ENCODE results near the gene SFXN3. TPM values are rescaled to one million over a fixed set of nuclear protein-coding genes. Genes with fewer than 3 reads are reported as not detected.

Gene SFXN3
- total and polyA plus RNA-seq, 2 of the 8 experiments (the other 6 are each of a cell fraction or from before 2014, with no cell fraction given): 2.6 to 2.8 TPM

DNA sequence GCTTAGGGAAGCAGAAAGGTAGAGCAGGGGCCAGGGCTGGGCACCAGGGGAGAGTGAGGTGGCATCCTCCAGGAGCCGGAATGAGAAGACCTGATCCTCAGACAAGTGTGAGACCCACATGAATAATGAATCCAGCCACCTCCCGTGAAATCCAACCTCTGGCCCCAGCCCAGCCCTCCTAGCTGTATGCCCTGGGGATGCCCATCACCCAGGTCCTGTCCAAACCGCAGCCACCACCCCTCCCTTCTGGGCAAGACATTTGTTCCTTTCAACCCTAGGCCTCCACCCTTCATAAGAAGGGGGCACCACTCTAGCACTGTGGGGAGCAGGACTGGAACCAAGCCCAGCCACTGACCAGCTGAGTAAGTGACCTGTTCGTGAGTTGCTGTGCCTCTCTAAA is 9.8 kb upstream of the SFXN3 start:
- WGBS, 2 experiments (ENCODE audit: extremely low coverage in 1 of 2, insufficient coverage in 1 of 2, insufficient read length in 1 of 2, insufficient replicate concordance in 2 of 2, low coverage in 1 of 2, low lambda C conversion rate in 2 of 2, missing lambda C conversion rate in 1 of 2): 88% methylated on average over 3 of the region's 4 CpGs; no CpG with 5 or more reads in 1 of the 2 experiments
- Histone ChIP-seq H3K27ac (ENCODE audit: low read depth, low read length) (no peak overlapping the region), H2AFZ (ENCODE audit: low read length) (no peak overlapping the region), H3K79me1 (ENCODE audit: low read depth, low read length) (no peaks in the 10 kb centered on the region), H2BK5ac (ENCODE audit: low read depth, low read length) (no peak overlapping the region), H3K79me2 (ENCODE audit: control insufficient read depth in 1 of 2, insufficient read depth in 2 of 2, low read length in 2 of 2) (no peaks in the 10 kb centered on the region), H3K56ac (replicated peaks; ENCODE audit: insufficient read length, low read depth, low read length) (no peak overlapping the region), H4K20me1 (replicated peaks in 1 of 2; ENCODE audit: control insufficient read depth in 1 of 2, insufficient read depth in 2 of 2, low read length in 2 of 2) (peaks cover 0 to 1% of the 10 kb centered on the region in 2 experiments), H2BK12ac (ENCODE audit: low read depth, low read length) (no peak overlapping the region), H3K4me3 (ENCODE audit: extremely low read depth in 1 of 4, insufficient read depth in 2 of 4, low read depth in 3 of 4, low read length in 4 of 4) (no peak overlapping the region), H3K27me3 (replicated peaks in 1 of 4; ENCODE audit: control insufficient read depth in 3 of 4, extremely low read depth in 1 of 4, insufficient read depth in 3 of 4, low read length in 3 of 4) (peaks cover 14 to 36% (median 29%) of the 10 kb centered on the region in 4 experiments), H3K18ac (ENCODE audit: extremely low read depth, low read length) (no peak overlapping the region), H4K5ac (ENCODE audit: insufficient read length, low read depth, low read length) (no peak overlapping the region), H3K4me1 (replicated peaks in 1 of 4; ENCODE audit: control insufficient read depth in 3 of 4, insufficient read depth in 4 of 4, low read length in 3 of 4) (peaks cover 0 to 10% (median 5%) of the 10 kb centered on the region in 4 experiments; a peak in 4 of 7 replicates), H3K4me2 (ENCODE audit: insufficient read depth in 1 of 2, low read depth in 2 of 2, low read length in 2 of 2) (no peak overlapping the region), H3K9me3 (ENCODE audit: insufficient read depth in 2 of 2, low read depth in 1 of 2, low read length in 1 of 2) (no peaks in the 10 kb centered on the region), H3K14ac (ENCODE audit: insufficient read length) (no peak overlapping the region), H3K36me3 (ENCODE audit: control insufficient read depth in 2 of 4, insufficient read depth in 4 of 4, low read length in 3 of 4) (no peaks in the 10 kb centered on the region), H2BK120ac (replicated peaks; ENCODE audit: low read depth, low read length) (no peak overlapping the region), H2BK20ac (ENCODE audit: low read length) (no peak overlapping the region), H3K23ac (ENCODE audit: insufficient read length) (no peak overlapping the region), H4K91ac (replicated peaks; ENCODE audit: insufficient read length, low read length) (no peak overlapping the region), H3K9ac (replicated peaks in 1 of 4; ENCODE audit: extremely low read depth in 1 of 4, low read depth in 3 of 4, low read length in 3 of 4) (no peak overlapping the region), H3K23me2 (ENCODE audit: low read depth, low read length) (peaks cover 11% of the 10 kb centered on the region; the same call in 1 of the 2 replicates), H4K8ac (ENCODE audit: extremely low read depth, insufficient read depth, low read length) (no peak overlapping the region), H3K4ac (replicated peaks; ENCODE audit: insufficient read length, low read depth, low read length) (no peak overlapping the region), H2BK15ac (ENCODE audit: low read length) (no peak overlapping the region), H2AK5ac (ENCODE audit: low read depth, low read length) (no peak overlapping the region)
- CTCF ChIA-PET (ENCODE audit: partially characterized antibody): interaction anchor here (2.4 to 51.8 kb wide), 3 partner anchors 10 to 53 kb away, joined by 8 to 2176 read pairs (median 160); partner anchors contain the start of gene KAZALD1
- FAIRE-seq (no peak), DNase-seq (ENCODE audit: low read depth in 1 of 2, low spot score in 2 of 2) (no peak)
- POLR2A ChIA-PET (ENCODE audit: partially characterized antibody): no interaction called here
- TF ChIP-seq POLR2A (IDR thresholded peaks at IDR 0.05; ENCODE audit: control extremely low read depth in 1 of 2, low read depth in 2 of 2, low read length in 2 of 2) (no peak), NRF1 (IDR thresholded peaks at IDR 0.05; ENCODE audit: low read depth, low read length) (no peak), TBP (IDR thresholded peaks at IDR 0.05; ENCODE audit: low read depth, low read length) (no peak), CTBP2 (IDR thresholded peaks at IDR 0.05; ENCODE audit: borderline replicate concordance, insufficient read depth, insufficient read length, low read length) (no peak), PHF8 (conservative IDR thresholded peaks at IDR 0.05; ENCODE audit: low read depth, low read length) (no peak), SAP30 (IDR thresholded peaks at IDR 0.05; ENCODE audit: insufficient read depth, insufficient replicate concordance, low read length) (no peak), FOSL1 (IDR thresholded peaks at IDR 0.05; ENCODE audit: insufficient read depth, low read depth, low read length) (no peak), KDM5A (IDR thresholded peaks at IDR 0.05; ENCODE audit: low read length) (no peak), POLR2AphosphoS5 (IDR thresholded peaks at IDR 0.05; ENCODE audit: low read depth, low read length) (no peak)

Data from H1 (cell line).